GM13976 (cell line): ENCODE results near the gene CDC25C.

Source experiments
- DNase-seq: peaks from one replicate; pipeline ENCODE4 v3.0.0; 2012; ENCODE audit warnings: low spot score
- in situ Hi-C: fragments of 300-500 bp; cut with MboI; formaldehyde crosslinking; loops from one replicate; pipeline ENCODE4 v1.12.0; 2022; ENCODE audit warnings: low sequenced_read_pairs, mixed read lengths, inconsistent platforms; ENCODE audit not compliant: unreplicated experiment
- TF ChIP-seq, protein P1 (sequence below): IDR thresholded peaks from 2 replicates; pipeline ENCODE4 v1.5.1; 2012; ENCODE audit warnings: borderline replicate concordance, mild to moderate bottlenecking; ENCODE audit not compliant: insufficient read depth; ENCODE audit errors: extremely low read depth, missing control alignments, control extremely low read depth

Gene CDC25C

DNA sequence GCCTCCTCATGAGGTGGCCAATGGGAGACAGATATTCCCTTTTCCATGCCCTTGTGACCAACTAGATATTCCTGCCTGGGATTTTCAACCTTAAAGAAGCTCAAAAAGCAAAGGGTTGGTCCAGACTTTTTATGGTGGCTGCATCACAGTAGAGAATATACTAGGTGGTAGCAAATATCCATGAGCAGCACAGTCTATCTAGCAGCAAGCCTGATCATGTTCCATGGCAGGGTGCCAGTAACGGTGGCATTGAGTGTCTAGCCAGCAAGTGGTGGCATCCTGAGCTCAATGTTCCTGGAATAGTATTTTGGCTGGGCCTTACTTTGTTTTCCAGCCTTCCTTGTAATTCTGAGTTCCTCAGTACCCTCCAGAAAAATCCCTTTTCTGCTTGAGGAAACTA is 25.8 kb downstream of the CDC25C start:
- TF ChIP-seq, protein P1, sequence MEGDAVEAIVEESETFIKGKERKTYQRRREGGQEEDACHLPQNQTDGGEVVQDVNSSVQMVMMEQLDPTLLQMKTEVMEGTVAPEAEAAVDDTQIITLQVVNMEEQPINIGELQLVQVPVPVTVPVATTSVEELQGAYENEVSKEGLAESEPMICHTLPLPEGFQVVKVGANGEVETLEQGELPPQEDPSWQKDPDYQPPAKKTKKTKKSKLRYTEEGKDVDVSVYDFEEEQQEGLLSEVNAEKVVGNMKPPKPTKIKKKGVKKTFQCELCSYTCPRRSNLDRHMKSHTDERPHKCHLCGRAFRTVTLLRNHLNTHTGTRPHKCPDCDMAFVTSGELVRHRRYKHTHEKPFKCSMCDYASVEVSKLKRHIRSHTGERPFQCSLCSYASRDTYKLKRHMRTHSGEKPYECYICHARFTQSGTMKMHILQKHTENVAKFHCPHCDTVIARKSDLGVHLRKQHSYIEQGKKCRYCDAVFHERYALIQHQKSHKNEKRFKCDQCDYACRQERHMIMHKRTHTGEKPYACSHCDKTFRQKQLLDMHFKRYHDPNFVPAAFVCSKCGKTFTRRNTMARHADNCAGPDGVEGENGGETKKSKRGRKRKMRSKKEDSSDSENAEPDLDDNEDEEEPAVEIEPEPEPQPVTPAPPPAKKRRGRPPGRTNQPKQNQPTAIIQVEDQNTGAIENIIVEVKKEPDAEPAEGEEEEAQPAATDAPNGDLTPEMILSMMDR = no peak
- no peak for DNase-seq
- in situ Hi-C loops = no loop called here

DNA sequence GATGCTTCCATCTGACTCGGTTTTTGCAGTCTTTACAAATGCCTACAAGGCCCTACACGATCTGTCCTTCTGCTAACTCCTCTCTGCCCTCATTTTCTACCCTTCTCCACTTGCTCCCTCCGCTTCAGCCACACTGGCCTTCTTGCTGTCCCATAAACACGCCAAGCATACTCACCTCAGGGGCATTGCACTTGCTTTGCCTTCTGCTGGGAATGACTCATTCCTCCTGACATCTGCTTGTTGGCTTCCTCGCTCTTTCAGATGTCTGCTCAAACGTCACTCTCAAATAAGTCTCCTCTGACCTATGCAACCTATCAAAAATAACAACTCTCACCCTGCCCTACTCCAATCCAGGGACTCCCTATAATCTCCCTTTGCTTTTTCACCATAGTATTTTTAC is 28.2 kb downstream of the CDC25C start:
- in situ Hi-C loops = no loop called here
- DNase-seq = no peak
- TF ChIP-seq, protein P1 = no peak

DNA sequence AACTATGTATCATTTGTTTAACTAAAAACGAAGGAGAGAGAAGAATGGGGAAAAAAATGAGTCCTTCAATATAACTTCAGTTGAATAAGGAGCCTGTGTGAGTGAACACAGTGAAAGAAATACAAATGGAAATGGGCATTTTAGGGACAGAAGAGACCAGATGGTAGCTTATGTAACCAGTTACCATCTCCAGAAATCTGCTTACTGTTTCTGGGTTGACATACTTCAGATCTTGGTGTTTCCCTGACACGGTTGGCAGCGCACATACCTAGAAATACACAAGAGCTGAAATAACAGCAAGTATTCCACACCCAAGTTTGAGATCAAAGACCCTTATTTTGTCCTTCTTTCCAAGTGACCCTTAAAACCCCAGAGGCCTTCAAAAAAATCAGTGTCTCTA is 42.3 kb downstream of the CDC25C start:
- in situ Hi-C loops = no loop called here
- TF ChIP-seq, protein P1 = no peak
- no peak for DNase-seq

DNA sequence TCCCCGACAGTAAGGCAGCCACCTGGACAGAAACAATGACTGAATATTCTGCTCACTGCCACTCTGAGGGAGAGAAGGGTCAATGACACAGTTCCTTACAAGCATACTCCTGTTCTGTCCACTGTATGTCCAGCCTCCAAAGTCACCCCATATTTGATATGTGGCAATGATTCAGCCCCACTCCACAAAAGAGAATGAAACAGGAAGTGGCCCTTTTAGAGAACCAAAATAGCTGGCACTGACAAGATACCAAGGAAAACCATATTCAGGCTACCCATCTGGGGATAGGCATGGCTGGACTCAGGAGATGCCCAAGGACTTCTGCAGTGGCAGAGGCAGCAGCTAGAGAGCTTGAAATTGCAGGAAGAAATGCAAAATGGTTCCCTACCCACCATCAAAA is 44.4 kb downstream of the CDC25C start:
- no peak for DNase-seq
- TF ChIP-seq, protein P1 = no peak
- in situ Hi-C loops = no loop called here

DNA sequence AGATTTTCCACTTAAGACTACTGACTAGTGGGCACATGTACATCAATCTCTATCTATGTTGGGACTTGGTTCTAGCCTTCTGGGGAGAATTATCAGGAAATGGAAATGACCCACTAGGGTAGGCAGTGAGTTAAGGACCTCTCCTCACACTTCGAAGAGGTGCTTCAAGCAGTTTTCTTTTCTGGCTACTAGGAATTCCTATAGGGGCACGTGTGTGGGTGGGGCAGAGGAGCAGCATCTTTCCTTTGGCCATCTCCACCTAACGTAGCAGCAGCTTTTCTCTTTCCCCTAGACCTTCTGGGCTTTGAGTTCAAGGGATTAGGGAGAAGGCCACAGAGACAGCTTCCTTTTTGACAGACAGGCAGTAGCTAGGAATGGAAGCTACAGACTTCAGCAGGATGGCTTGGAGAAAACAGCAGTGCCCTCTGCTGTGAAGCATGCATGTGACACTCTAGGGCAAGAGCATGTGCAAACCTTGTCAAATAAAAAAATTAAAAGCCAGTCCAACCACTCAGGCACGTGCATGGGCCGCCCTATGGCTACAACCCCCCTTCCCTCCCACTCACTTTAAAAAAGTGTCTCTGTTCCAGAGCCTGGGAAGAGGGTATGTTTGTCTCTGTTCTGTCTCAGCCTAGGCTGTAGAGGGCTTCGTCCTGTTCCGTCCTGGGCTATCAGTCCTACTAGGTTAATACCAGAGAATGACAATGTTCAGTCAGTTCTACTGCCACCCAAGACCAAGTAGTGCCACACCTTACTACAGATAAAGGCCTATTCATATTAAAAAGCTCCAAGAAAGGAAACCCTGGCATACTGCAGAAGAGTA is 48.5 kb downstream of the CDC25C start:
- in situ Hi-C loops = no loop called here
- peak; percentile 45 for DNase-seq
- TF ChIP-seq, protein P1 = peak; percentile 48

DNA sequence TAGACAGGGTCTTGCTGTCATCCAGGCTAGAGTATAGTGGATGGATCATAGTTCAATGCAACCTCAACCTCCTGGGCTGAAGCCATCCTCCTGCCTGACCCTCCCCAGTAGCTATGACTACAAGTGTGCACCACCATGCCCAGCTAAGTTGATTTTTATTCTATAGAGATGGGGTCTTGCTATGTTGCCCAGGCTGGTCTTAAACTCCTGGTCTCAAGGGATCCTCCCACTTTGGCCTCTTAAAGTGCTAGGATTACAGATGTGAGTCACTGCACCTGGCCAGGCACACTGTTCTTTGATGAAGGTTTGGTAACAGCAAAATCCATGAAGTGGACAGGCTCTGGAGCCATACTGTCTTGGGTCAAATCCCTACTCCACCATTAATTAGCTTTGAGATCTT is 50.7 kb downstream of the CDC25C start:
- in situ Hi-C loops = no loop called here
- no peak for DNase-seq
- TF ChIP-seq, protein P1 = no peak
